Glutamatergic neuron (in vitro differentiated cells): Measurements from ENCODE around the gene FAM167B. TPM values are rescaled to one million over a fixed set of nuclear protein-coding genes. Genes with fewer than 3 reads are reported as not detected.

Experiments used
- DNase-seq: peaks from one replicate; pipeline ENCODE4 v3.0.0; 2022
- H3K27ac Mint-ChIP-seq: one replicate; pipeline ENCODE4 v1.8.0; 2020; ENCODE audit warnings: mild to moderate bottlenecking, mixed read lengths, inconsistent platforms; ENCODE audit not compliant: unreplicated experiment
- H3K27me3 Mint-ChIP-seq: one replicate; pipeline ENCODE4 v1.8.0; 2020; ENCODE audit warnings: mild to moderate bottlenecking, moderate library complexity, mixed read lengths, inconsistent platforms; ENCODE audit not compliant: unreplicated experiment
- H3K36me3 Mint-ChIP-seq: one replicate; pipeline ENCODE4 v1.8.0; 2020; ENCODE audit warnings: mild to moderate bottlenecking, mixed read lengths, inconsistent platforms; ENCODE audit not compliant: unreplicated experiment
- H3K4me1 Mint-ChIP-seq: one replicate; pipeline ENCODE4 v1.8.0; 2020; ENCODE audit warnings: mild to moderate bottlenecking, low read depth, mixed read lengths, inconsistent platforms; ENCODE audit not compliant: unreplicated experiment
- H3K4me3 Mint-ChIP-seq: one replicate; pipeline ENCODE4 v1.8.0; 2020; ENCODE audit warnings: mild to moderate bottlenecking, mixed read lengths, inconsistent platforms; ENCODE audit not compliant: unreplicated experiment
- H3K9me3 Mint-ChIP-seq: one replicate; pipeline ENCODE4 v1.8.0; 2020; ENCODE audit warnings: mild to moderate bottlenecking, moderate library complexity, mixed read lengths, inconsistent platforms; ENCODE audit not compliant: unreplicated experiment
- total RNA-seq: library from RNA; stranded (reverse); fragmentation: NEBNext Ultra II Directional; extraction: Animal tissue kit (Norgen Biotek cat#: 25700); gene quantifications from one replicate; pipeline ENCODE4 v1.2.1, GENCODE V29; 2021; ENCODE audit not compliant: unreplicated experiment
- TF ChIP-seq, protein P1 (sequence below): fragments of 200-600 bp; sonication (generic); IDR thresholded peaks from one replicate; pipeline ENCODE4 v1.5.0; 2021; ENCODE audit not compliant: partially characterized antibody, unreplicated experiment

FAM167B gene
- total RNA-seq, 1 donor from 2014 or later = 2.5 TPM

DNA sequence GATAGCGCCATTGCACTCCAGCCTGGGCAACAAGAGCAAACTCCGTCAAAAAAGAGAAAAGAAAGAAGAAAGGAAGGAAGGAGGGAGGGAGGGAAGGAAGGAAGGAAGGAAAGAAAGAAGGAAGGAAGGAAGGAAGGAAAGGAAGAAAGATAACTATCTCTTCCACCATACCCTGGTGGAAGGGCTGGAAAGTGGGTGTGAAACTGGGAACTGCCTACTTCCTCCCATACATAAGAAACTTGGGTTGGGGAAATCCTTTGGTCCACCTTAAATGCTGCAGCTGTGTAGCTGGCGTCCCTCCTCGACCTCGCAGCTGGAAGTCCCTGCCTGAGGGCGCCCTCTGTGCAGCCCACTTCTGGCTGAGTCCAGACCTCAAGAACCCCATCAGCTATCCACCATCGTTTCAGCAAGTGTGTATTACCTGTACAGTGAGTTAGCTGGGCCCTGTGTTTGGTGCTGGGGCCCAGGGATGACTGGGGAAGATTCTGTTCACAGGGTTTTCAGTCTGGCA lies 4.6 kb upstream of the FAM167B start:
- peaks cover 11% of the 10 kb centered on the region for H3K4me1 Mint-ChIP-seq
- H3K27ac Mint-ChIP-seq = peak overlapping the region; percentile 85
- no peak overlapping the region for H3K4me3 Mint-ChIP-seq
- peaks cover 5% of the 10 kb centered on the region for H3K27me3 Mint-ChIP-seq
- H3K9me3 Mint-ChIP-seq = peaks cover 5% of the 10 kb centered on the region
- TF ChIP-seq, protein P1, sequence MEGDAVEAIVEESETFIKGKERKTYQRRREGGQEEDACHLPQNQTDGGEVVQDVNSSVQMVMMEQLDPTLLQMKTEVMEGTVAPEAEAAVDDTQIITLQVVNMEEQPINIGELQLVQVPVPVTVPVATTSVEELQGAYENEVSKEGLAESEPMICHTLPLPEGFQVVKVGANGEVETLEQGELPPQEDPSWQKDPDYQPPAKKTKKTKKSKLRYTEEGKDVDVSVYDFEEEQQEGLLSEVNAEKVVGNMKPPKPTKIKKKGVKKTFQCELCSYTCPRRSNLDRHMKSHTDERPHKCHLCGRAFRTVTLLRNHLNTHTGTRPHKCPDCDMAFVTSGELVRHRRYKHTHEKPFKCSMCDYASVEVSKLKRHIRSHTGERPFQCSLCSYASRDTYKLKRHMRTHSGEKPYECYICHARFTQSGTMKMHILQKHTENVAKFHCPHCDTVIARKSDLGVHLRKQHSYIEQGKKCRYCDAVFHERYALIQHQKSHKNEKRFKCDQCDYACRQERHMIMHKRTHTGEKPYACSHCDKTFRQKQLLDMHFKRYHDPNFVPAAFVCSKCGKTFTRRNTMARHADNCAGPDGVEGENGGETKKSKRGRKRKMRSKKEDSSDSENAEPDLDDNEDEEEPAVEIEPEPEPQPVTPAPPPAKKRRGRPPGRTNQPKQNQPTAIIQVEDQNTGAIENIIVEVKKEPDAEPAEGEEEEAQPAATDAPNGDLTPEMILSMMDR = no peak
- DNase-seq = no peak
- no peaks in the 10 kb centered on the region for H3K36me3 Mint-ChIP-seq

- H3K27me3 Mint-ChIP-seq = peaks cover 14% of the 10 kb centered on the region
- no peak overlapping the region for H3K27ac Mint-ChIP-seq
- H3K4me3 Mint-ChIP-seq = no peak overlapping the region
- no peaks in the 10 kb centered on the region for H3K36me3 Mint-ChIP-seq
- peaks cover 27% of the 10 kb centered on the region for H3K4me1 Mint-ChIP-seq
- TF ChIP-seq, protein P1 = no peak
- no peak for DNase-seq
- peaks cover 11% of the 10 kb centered on the region for H3K9me3 Mint-ChIP-seq
These were observed 430 bp downstream of the FAM167B start for GRCh38 chr1:32247452-32247851.

DNA sequence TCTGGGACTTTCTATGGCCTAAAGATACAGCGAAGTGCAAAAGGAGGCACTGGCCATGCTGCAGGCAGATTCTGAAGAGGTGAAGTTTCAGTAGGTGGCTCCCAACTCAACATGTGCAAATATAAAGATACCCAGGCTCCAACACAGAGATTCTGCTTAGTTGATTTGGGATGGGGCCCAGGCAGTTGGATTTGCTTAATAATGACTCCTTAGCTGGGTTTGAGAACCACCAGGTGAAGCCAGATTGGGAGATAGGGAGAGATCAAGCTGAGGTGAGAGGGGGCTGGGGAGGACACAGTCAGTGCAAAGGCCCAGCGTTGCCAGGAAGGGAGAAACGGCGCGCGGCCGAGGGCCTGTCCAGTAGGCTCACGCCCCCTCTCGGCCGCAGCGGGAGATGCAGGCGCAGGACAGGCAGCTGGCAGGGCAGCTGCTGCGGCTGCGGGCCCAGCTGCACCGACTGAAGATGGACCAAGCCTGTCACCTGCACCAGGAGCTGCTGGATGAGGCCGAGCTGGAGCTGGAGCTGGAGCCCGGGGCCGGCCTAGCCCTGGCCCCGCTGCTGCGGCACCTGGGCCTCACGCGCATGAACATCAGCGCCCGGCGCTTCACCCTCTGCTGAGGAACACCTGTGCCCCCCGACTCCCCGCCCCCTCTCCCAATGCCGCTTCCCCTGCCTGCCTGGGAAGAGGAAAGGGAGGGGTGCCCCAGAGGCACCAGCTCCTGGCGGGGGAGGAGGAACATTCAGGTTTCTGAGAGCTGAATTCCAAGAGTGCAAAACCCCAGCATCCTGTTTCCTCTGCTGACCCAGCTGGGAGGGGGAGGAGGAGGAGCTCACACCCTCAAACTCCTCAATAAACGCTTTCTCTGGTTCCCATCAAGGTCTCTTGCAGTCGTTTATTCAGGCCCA lies 1.2 kb downstream of the FAM167B start:
- peaks cover 14% of the 10 kb centered on the region for H3K27me3 Mint-ChIP-seq
- H3K4me1 Mint-ChIP-seq = peaks cover 27% of the 10 kb centered on the region
- peaks cover 11% of the 10 kb centered on the region for H3K9me3 Mint-ChIP-seq
- peak overlapping the region; percentile 71 for H3K4me3 Mint-ChIP-seq
- DNase-seq = peak; percentile 90
- H3K36me3 Mint-ChIP-seq = no peaks in the 10 kb centered on the region
- H3K27ac Mint-ChIP-seq = peak overlapping the region; percentile 92
- TF ChIP-seq, protein P1 = peak; percentile 97

GRCh38 chr1:32249831-32250525 lies 3.0 kb downstream of the FAM167B start:
- no peak for DNase-seq
- Mint-ChIP-seq H3K27me3 (peaks cover 14% of the 10 kb centered on the region), H3K9me3 (peaks cover 11% of the 10 kb centered on the region), H3K36me3 (no peaks in the 10 kb centered on the region), H3K4me1 (peaks cover 27% of the 10 kb centered on the region), H3K4me3 (peak overlapping the region; percentile 61), H3K27ac (peak overlapping the region; percentile 36)
- TF ChIP-seq, protein P1 = no peak
